ENCODE results near the gene COL7A1.
A peak's percentile ranks its signal among the peaks of the same experiment; 100 is the strongest.

COL7A1 gene

GRCh38 chr3:48595075-48595525, at the start of gene COL7A1:
Gene COL7A1, minus strand, starts transcription at chr3:48595329. Its CDS starts 170 bp downstream, at chr3:48595159.
- no peak for DNase-seq (ENCODE audit: low spot score)

- DNase-seq (ENCODE audit: low spot score): no peak
Observed at GRCh38 chr3:48642605-48643004, 47.5 kb upstream of the COL7A1 start.

- DNase-seq (ENCODE audit: low spot score): no peak
Observed at GRCh38 chr3:48641396-48641795, 46.3 kb upstream of the COL7A1 start.

GRCh38 chr3:48639944-48640606, 44.9 kb upstream of the COL7A1 start:
- DNase-seq (ENCODE audit: low spot score): no peak

- DNase-seq (ENCODE audit: low spot score): no peak
Observed at GRCh38 chr3:48637305-48637704, 42.2 kb upstream of the COL7A1 start.

- no peak for DNase-seq (ENCODE audit: low spot score)
Observed at GRCh38 chr3:48636149-48636655, 41.1 kb upstream of the COL7A1 start.

- DNase-seq (ENCODE audit: low spot score): peak; percentile 94
Observed at GRCh38 chr3:48635222-48636021, 40.3 kb upstream of the COL7A1 start, which contains the start of gene SLC26A6. Gene SLC26A6, minus strand, starts transcription at chr3:48635461. Its CDS starts 68 bp downstream, at chr3:48635393.

- DNase-seq (ENCODE audit: low spot score): peak; percentile 49
Observed at GRCh38 chr3:48634661-48635221, 39.6 kb upstream of the COL7A1 start.

GRCh38 chr3:48633743-48634142, 38.6 kb upstream of the COL7A1 start:
- DNase-seq (ENCODE audit: low spot score): no peak

- DNase-seq (ENCODE audit: low spot score): no peak
Observed at GRCh38 chr3:48633256-48633655, 38.1 kb upstream of the COL7A1 start.

- no peak for DNase-seq (ENCODE audit: low spot score)
Observed at GRCh38 chr3:48631516-48632448, 36.7 kb upstream of the COL7A1 start.

GRCh38 chr3:48630833-48631232, 35.7 kb upstream of the COL7A1 start:
- DNase-seq (ENCODE audit: low spot score): no peak

GRCh38 chr3:48630407-48630806, 35.3 kb upstream of the COL7A1 start:
- no peak for DNase-seq (ENCODE audit: low spot score)

- no peak for DNase-seq (ENCODE audit: low spot score)
Observed at GRCh38 chr3:48629894-48630293, 34.8 kb upstream of the COL7A1 start.

GRCh38 chr3:48628277-48629017, 33.3 kb upstream of the COL7A1 start:
- DNase-seq (ENCODE audit: low spot score): no peak

GRCh38 chr3:48625600-48625999, 30.5 kb upstream of the COL7A1 start:
- DNase-seq (ENCODE audit: low spot score): no peak

GRCh38 chr3:48624767-48625166, 29.6 kb upstream of the COL7A1 start:
- no peak for DNase-seq (ENCODE audit: low spot score)

- DNase-seq (ENCODE audit: low spot score): no peak
Observed at GRCh38 chr3:48623851-48624547, 28.9 kb upstream of the COL7A1 start.

GRCh38 chr3:48621461-48621869, 26.3 kb upstream of the COL7A1 start, which contains the start of gene TMEM89:
Gene TMEM89, minus strand, starts transcription at chr3:48621769. Its CDS starts 13 bp downstream, at chr3:48621756.
- no peak for DNase-seq (ENCODE audit: low spot score)

Data from cerebellar cortex (tissue), 1 donor.